MM.1S (cell line): Measurements from ENCODE around the gene WHRN.

Source experiments
- DNase-seq: peaks from one replicate; pipeline ENCODE4 v3.0.0-alpha.2; 2015
- H2AFZ ChIP-seq: fragments of 300-600 bp; sonication (generic); 2 replicates; pipeline ENCODE4 v1.6.0; 2016; ENCODE audit warnings: antibody characterized with exemption, low read length
- H3F3A ChIP-seq: fragments of 300-600 bp; sonication (generic); 2 replicates; pipeline ENCODE4 v1.6.1; 2016; ENCODE audit warnings: mild to moderate bottlenecking, antibody characterized with exemption, low read length, moderate library complexity, mixed read lengths; ENCODE audit not compliant: insufficient read depth
- H3K27ac ChIP-seq: fragments of 300-600 bp; sonication (generic); 2 replicates; pipeline ENCODE4 v1.5.1; 2016; ENCODE audit warnings: mild to moderate bottlenecking, low read length
- H3K27me3 ChIP-seq: fragments of 300-600 bp; sonication (generic); replicated peaks from 2 replicates; pipeline ENCODE4 v1.6.0; 2016; ENCODE audit warnings: low read length; ENCODE audit not compliant: insufficient read depth
- H3K36me3 ChIP-seq: fragments of 300-600 bp; sonication (generic); replicated peaks from 2 replicates; pipeline ENCODE4 v1.6.1; 2016; ENCODE audit warnings: mild to moderate bottlenecking, low read length, mixed read lengths; ENCODE audit not compliant: insufficient read depth
- H3K4me1 ChIP-seq: fragments of 300-600 bp; sonication (generic); 2 replicates; pipeline ENCODE4 v1.6.1; 2016; ENCODE audit warnings: low read length, mixed read lengths
- H3K4me2 ChIP-seq: fragments of 300-600 bp; sonication (generic); 2 replicates; pipeline ENCODE4 v1.6.0; 2016; ENCODE audit warnings: low read depth, low read length
- H3K4me3 ChIP-seq: fragments of 300-600 bp; sonication (generic); 2 replicates; pipeline ENCODE4 v1.5.1; 2016; ENCODE audit warnings: low read length, mixed read lengths
- H3K79me2 ChIP-seq: fragments of 300-600 bp; sonication (generic); 2 replicates; pipeline ENCODE4 v1.6.1; 2016; ENCODE audit warnings: mixed run types, low read length, mixed read lengths
- H3K9ac ChIP-seq: fragments of 300-600 bp; sonication (generic); 2 replicates; pipeline ENCODE4 v1.6.1; 2016; ENCODE audit warnings: low read length, mixed read lengths
- H3K9me2 ChIP-seq: fragments of 300-600 bp; sonication (generic); replicated peaks from 2 replicates; pipeline ENCODE4 v1.6.1; 2016; ENCODE audit warnings: mild to moderate bottlenecking, low read length, mixed read lengths; ENCODE audit not compliant: insufficient read depth
- H3K9me3 ChIP-seq: fragments of 300-600 bp; sonication (generic); replicated peaks from 2 replicates; pipeline ENCODE4 v1.6.1; 2016; ENCODE audit warnings: mild to moderate bottlenecking, low read length, mixed read lengths; ENCODE audit not compliant: insufficient read depth
- H4K20me1 ChIP-seq: fragments of 300-600 bp; sonication (generic); 2 replicates; pipeline ENCODE4 v1.6.1; 2016; ENCODE audit warnings: mild to moderate bottlenecking, low read length, moderate library complexity, mixed read lengths; ENCODE audit not compliant: insufficient read depth
- EZH2 ChIP-seq: fragments of 300-600 bp; sonication (generic); optimal IDR thresholded peaks from 2 replicates; pipeline ENCODE3; 2017; ENCODE audit warnings: low read depth, mild to moderate bottlenecking, antibody characterized with exemption, low read length, mixed read lengths
- EZH2phosphoT487 ChIP-seq: fragments of 300-600 bp; sonication (generic); IDR thresholded peaks from 2 replicates; pipeline ENCODE4 v1.6.1; 2018; ENCODE audit warnings: antibody characterized with exemption, low read length
- TF ChIP-seq, protein P1 (sequence below): fragments of 300-600 bp; sonication (generic); IDR thresholded peaks from 2 replicates; pipeline ENCODE4 v1.5.1; 2016; ENCODE audit warnings: antibody characterized with exemption, low read length, mixed read lengths

Gene WHRN

GRCh38 chr9:114505187-114506081 is at the start of gene WHRN:
Gene WHRN, minus strand, starts transcription at chr9:114505473. Its CDS starts 672 bp downstream, at chr9:114504801.
- DNase-seq, result peak; percentile 95
- TF ChIP-seq EZH2, result no peak
- TF ChIP-seq, protein P1, sequence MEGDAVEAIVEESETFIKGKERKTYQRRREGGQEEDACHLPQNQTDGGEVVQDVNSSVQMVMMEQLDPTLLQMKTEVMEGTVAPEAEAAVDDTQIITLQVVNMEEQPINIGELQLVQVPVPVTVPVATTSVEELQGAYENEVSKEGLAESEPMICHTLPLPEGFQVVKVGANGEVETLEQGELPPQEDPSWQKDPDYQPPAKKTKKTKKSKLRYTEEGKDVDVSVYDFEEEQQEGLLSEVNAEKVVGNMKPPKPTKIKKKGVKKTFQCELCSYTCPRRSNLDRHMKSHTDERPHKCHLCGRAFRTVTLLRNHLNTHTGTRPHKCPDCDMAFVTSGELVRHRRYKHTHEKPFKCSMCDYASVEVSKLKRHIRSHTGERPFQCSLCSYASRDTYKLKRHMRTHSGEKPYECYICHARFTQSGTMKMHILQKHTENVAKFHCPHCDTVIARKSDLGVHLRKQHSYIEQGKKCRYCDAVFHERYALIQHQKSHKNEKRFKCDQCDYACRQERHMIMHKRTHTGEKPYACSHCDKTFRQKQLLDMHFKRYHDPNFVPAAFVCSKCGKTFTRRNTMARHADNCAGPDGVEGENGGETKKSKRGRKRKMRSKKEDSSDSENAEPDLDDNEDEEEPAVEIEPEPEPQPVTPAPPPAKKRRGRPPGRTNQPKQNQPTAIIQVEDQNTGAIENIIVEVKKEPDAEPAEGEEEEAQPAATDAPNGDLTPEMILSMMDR, result no peak; the same call in 1 of the 2 replicates
- TF ChIP-seq EZH2phosphoT487, result no peak
- Histone ChIP-seq H3F3A (peaks cover 30% of the 10 kb centered on the region), H2AFZ (peak within 1 kb of the TSS; percentile 47; the same call in 1 of the 2 replicates), H3K4me1 (peaks cover 14% of the 10 kb centered on the region), H3K36me3 (no peaks in the 10 kb centered on the region), H4K20me1 (no peaks in the 10 kb centered on the region), H3K27me3 (no peaks in the 10 kb centered on the region), H3K9ac (peak within 1 kb of the TSS; percentile 97), H3K4me3 (peak within 1 kb of the TSS; percentile 80), H3K9me3 (no peaks in the 10 kb centered on the region), H3K4me2 (peak within 1 kb of the TSS; percentile 98), H3K27ac (peak within 1 kb of the TSS; percentile 81), H3K9me2 (no peaks in the 10 kb centered on the region), H3K79me2 (peaks cover 47% of the 10 kb centered on the region)

- Histone ChIP-seq H3F3A (no peaks in the 10 kb centered on the region), H3K27me3 (no peaks in the 10 kb centered on the region), H3K36me3 (no peaks in the 10 kb centered on the region), H3K4me3 (no peak overlapping the region), H3K9ac (no peak overlapping the region), H3K9me3 (no peaks in the 10 kb centered on the region), H3K27ac (no peak overlapping the region), H3K4me2 (no peak overlapping the region), H2AFZ (no peak overlapping the region), H3K4me1 (no peaks in the 10 kb centered on the region), H4K20me1 (no peaks in the 10 kb centered on the region), H3K79me2 (no peaks in the 10 kb centered on the region), H3K9me2 (no peaks in the 10 kb centered on the region)
- DNase-seq, result no peak
- TF ChIP-seq EZH2phosphoT487 (no peak), EZH2 (no peak)
- TF ChIP-seq, protein P1, result no peak
Measured at GRCh38 chr9:114553202-114553601, 47.9 kb upstream of the WHRN start.

DNA sequence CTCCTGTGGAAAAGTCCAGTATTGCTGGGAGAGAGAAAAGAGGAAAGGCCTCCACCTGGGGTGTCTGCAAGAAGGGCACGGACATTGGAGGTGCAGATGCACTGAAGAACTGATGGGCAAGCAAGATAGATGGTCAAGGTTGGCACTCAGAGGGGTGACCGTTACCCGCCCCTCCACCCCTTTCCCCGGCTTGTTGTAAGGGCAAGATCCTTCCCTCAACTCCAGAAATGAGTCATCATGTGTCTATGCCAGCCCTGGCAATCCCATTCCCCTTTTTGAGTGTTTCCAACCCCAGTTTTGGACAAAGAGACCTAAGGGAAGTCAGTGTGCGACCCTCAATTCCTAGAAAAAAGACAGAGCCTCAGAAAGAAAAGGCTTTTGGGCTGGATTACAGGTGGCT is 47.4 kb upstream of the WHRN start:
- no peak overlapping the region for H3K27ac ChIP-seq

More for the DNA sequence above, 47.4 kb upstream of the WHRN start:
- no peaks in the 10 kb centered on the region for H3K79me2 ChIP-seq
- TF ChIP-seq, protein P1, result no peak
- no peak for TF ChIP-seq EZH2phosphoT487
- no peak for TF ChIP-seq EZH2
- H3K9me2 ChIP-seq, result no peaks in the 10 kb centered on the region
- H2AFZ ChIP-seq, result no peak overlapping the region
- DNase-seq, result no peak
- no peak overlapping the region for H3K4me3 ChIP-seq
- H3K4me1 ChIP-seq, result no peaks in the 10 kb centered on the region
- no peaks in the 10 kb centered on the region for H3K9me3 ChIP-seq
- no peak overlapping the region for H3K9ac ChIP-seq
- no peaks in the 10 kb centered on the region for H3K27me3 ChIP-seq
- no peaks in the 10 kb centered on the region for H3K36me3 ChIP-seq
- no peaks in the 10 kb centered on the region for H3F3A ChIP-seq
- H4K20me1 ChIP-seq, result no peaks in the 10 kb centered on the region
- no peak overlapping the region for H3K4me2 ChIP-seq
